Activated naive CD8-positive, alpha-beta T cell treated with anti-CD3 and anti-CD28 coated beads, Interleukin-2, amount 10 ng/mL, durations not matched to agents 7 days and 5 days (primary cell): ENCODE data around the gene CELA2A. TPM values are rescaled to one million over a fixed set of nuclear protein-coding genes. Genes with fewer than 3 reads are reported as not detected.
"Not testable (repeated sequence)": the region's sequence is repeated elsewhere in the genome, so short reads cannot be mapped to it uniquely, and the experiment has no call there.

Experiments used
- ATAC-seq: fragments of 150-1000 bp; cut with Tn5 transposase; one replicate; pipeline ENCODE4 v1.10.0; 2021; ENCODE audit warnings: low read depth, moderate library complexity
- POLR2A ChIA-PET: fragments of 350-600 bp; sonication (Branson Sonifier 250); formaldehyde crosslinking; loops from one replicate; lab custom pipeline; 2021; ENCODE audit warnings: antibody characterized with exemption; lab: Charles Lee
- DNase-seq: peaks from one replicate; pipeline ENCODE4 v3.0.0; 2021
- H3K27ac Mint-ChIP-seq: one replicate; pipeline ENCODE4 v1.8.0; 2022; ENCODE audit warnings: mild to moderate bottlenecking, mixed read lengths
- H3K27me3 Mint-ChIP-seq: one replicate; pipeline ENCODE4 v1.8.0; 2022; ENCODE audit warnings: mild to moderate bottlenecking, moderate library complexity, mixed read lengths
- H3K36me3 Mint-ChIP-seq: one replicate; pipeline ENCODE4 v1.8.0; 2021; ENCODE audit warnings: mild to moderate bottlenecking, mixed read lengths
- H3K4me1 Mint-ChIP-seq: one replicate; pipeline ENCODE4 v1.8.0; 2021; ENCODE audit warnings: mixed read lengths
- H3K4me3 Mint-ChIP-seq: one replicate; pipeline ENCODE4 v1.8.0; 2022; ENCODE audit warnings: mild to moderate bottlenecking, moderate library complexity, mixed read lengths
- H3K9me3 Mint-ChIP-seq: one replicate; pipeline ENCODE4 v1.8.0; 2021; ENCODE audit warnings: mixed read lengths
- total RNA-seq, 2 experiments: library from RNA; stranded (reverse); gene quantifications; one replicate each; pipeline ENCODE4 v1.2.3, GENCODE V29; 2021

Gene CELA2A
- total RNA-seq, 2 experiments from 2014 or later, result not detected

DNA sequence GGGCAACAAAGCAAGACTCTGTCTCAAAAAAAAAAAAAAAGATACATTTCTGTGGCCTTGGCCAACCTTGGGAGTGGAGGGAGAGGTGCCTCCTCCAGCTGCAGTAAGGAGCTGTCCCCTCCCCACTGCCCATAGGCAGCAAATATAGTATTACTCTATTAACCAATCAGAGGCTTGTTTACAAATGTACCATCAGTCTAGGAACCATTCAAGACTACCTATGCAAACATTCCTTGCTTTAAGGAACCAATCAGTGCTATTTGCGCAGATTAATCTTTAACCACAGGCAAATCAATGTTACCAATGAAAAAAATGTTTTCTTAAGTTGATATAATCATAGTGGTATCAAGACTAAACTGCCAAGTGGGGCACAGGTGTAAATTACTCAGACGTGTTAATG is 1.1 kb downstream of the CELA2A start:
- Mint-ChIP-seq H3K4me1 (no peaks in the 10 kb centered on the region), H3K36me3 (no peaks in the 10 kb centered on the region), H3K9me3 (no peaks in the 10 kb centered on the region), H3K27ac (no peak overlapping the region), H3K27me3 (peaks cover 2% of the 10 kb centered on the region), H3K4me3 (no peak overlapping the region)
- POLR2A ChIA-PET, result no interaction called here
- DNase-seq (no peak), ATAC-seq (no peak)

DNA sequence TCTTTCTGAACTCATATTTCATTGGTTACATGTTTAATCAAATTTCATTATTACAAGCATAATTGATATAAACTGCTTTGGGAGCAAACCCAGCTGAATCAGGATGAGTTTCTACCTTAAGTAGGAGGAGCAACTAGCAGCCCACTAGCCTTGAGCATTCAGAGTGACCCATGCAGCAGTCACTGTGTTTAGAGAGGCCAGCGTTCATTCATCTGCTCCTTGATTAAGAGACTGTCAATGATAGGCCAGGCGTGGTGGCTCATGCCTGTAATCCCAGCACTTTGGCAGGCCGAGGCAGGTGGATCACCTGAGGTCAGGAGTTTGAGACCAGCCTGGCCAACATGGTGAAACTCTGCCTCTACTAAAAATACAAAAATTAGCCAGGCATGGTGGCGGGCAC is 1.9 kb downstream of the CELA2A start:
- H3K27ac Mint-ChIP-seq, H3K36me3 Mint-ChIP-seq, POLR2A ChIA-PET, ATAC-seq, H3K27me3 Mint-ChIP-seq, H3K4me1 Mint-ChIP-seq, H3K4me3 Mint-ChIP-seq, H3K9me3 Mint-ChIP-seq, DNase-seq: not testable (repeated sequence)

DNA sequence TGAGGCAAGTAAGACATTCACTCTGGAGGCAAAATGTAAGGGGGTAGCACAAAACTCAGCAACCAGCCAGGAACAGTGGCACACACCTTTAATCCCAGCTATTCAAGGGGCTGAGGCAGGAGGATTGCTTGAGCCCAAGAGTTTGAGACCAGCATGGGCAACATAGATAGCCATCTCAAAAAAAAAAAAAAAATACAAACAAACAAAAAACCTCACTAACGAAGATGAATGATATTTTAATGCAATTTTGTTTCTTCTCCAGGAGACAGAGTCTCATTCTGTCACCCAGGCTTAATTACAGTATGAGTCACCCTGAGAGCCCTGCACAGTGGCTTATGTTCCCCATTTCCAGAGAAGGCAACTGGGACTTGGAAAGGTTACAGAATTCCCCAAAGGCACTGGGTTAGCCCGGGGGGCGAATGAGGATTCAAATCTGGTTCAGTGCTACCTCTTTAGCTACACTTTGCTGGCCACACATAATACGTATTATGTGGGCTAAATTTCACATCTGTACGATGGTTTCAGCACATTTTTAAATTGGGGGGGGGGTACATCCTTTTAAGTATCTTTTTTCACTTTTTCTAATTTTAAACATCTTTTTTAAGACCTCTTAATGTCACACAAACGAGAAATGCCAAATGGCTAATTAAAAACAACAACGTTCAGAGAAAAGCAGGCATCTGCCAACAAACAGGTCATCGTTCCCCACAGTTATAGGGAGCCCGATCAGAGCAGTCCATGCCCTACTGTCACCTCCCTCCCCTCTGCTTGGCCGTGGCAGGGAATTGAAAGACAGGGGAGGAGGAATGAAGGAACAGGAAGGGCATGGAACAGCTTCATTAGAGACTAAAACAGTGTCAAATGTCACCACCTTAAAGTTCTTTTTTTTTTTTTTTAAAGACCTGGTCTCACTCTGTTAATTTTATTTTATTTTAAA is 3.5 kb downstream of the CELA2A start:
- Mint-ChIP-seq H3K36me3 (no peaks in the 10 kb centered on the region), H3K9me3 (no peaks in the 10 kb centered on the region), H3K27ac (no peak overlapping the region), H3K4me3 (no peak overlapping the region), H3K27me3 (peaks cover 2% of the 10 kb centered on the region), H3K4me1 (no peaks in the 10 kb centered on the region)
- no peak for DNase-seq
- ATAC-seq, result no peak
- POLR2A ChIA-PET, result interaction anchor here (0.6 kb wide), 1 partner anchor 434 kb away, joined by 4 read pairs; no protein-coding TSS in a partner anchor

DNA sequence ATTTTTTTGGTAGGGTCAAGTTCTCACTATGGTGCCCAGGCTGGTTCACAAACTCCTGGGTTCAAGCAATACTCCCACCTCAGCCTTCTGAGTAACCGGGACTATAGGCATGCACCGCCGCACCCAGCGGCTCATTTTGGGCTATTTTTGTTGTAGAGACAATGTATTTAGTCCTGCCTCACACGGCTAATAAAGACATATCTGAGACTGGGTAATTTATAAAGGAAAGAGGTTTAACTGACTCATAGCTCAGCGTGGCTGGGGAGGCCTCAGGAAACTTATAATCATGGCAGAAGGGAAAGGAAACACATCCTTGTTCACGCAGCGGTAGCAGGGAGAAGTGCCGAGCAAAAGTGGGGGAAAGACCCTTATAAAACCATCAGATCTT is 4.2 kb downstream of the CELA2A start:
- Mint-ChIP-seq H3K9me3 (no peaks in the 10 kb centered on the region), H3K4me3 (no peak overlapping the region), H3K36me3 (no peaks in the 10 kb centered on the region), H3K27me3 (peaks cover 2% of the 10 kb centered on the region), H3K27ac (no peak overlapping the region), H3K4me1 (no peaks in the 10 kb centered on the region)
- DNase-seq (no peak), ATAC-seq (no peak)
- POLR2A ChIA-PET, result no interaction called here

DNA sequence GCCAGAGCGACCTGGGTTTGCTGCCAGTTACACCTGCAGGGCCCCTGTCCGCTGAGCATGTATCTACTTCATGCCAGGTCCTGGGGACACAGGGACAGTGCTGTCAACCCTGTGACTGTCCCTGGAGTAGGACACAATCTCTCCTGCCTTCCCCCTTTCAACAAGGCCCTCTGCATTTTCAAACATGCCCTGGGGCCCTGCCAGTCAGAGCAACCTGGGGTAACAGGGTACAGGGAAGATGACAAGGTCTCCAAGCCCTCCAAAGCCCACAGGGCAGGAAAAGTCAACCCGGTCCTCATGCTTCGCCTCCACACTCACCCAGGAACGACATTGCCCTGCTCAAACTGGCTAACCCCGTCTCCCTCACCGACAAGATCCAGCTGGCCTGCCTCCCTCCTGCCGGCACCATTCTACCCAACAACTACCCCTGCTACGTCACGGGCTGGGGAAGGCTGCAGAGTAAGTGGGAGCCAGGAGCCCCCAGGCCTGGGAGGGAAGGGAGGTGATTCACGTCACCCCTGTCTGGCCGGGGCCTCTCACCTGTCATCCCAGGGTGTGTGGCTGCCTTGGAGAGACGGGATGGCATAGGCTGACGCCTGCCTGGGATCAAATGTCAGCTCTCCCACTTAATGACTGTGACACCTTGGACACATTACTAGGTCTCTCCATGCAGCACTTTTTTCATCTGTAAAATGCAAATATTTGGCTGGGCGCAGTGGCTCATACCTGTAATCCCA is 6.7 kb downstream of the CELA2A start:
- POLR2A ChIA-PET, H3K27ac Mint-ChIP-seq, H3K4me1 Mint-ChIP-seq, H3K36me3 Mint-ChIP-seq, DNase-seq, H3K4me3 Mint-ChIP-seq, H3K9me3 Mint-ChIP-seq, H3K27me3 Mint-ChIP-seq, ATAC-seq: not testable (repeated sequence)

DNA sequence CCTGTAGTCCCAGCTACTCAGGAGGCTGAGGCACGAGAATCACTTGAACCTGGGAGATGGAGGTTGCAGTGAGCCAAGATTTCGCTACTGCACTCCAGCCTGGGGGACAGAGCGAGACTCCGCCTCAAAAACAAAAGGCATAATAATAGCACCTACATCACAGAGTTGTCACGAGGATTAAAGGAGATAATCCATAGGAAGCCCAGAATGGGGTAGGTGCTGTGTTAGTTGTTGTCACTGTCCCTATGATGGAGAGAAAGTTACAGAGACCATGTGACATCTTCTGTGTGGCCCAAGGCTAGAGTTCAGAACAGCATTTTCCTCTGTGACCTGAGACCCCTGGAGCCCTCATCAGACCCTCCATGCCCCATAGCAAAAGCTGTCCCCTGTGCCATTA is 7.4 kb downstream of the CELA2A start:
- H3K36me3 Mint-ChIP-seq, H3K9me3 Mint-ChIP-seq, H3K4me1 Mint-ChIP-seq, POLR2A ChIA-PET, H3K27me3 Mint-ChIP-seq, DNase-seq, H3K4me3 Mint-ChIP-seq, ATAC-seq, H3K27ac Mint-ChIP-seq: not testable (repeated sequence)

GRCh38 chr1:15465674-15466073 is 9.1 kb downstream of the CELA2A start:
- POLR2A ChIA-PET, result no interaction called here
- Mint-ChIP-seq H3K9me3 (no peaks in the 10 kb centered on the region), H3K4me1 (no peaks in the 10 kb centered on the region), H3K36me3 (no peaks in the 10 kb centered on the region), H3K27ac (no peak overlapping the region), H3K27me3 (peaks cover 2% of the 10 kb centered on the region), H3K4me3 (no peak overlapping the region)
- no peak for ATAC-seq
- DNase-seq, result no peak

DNA sequence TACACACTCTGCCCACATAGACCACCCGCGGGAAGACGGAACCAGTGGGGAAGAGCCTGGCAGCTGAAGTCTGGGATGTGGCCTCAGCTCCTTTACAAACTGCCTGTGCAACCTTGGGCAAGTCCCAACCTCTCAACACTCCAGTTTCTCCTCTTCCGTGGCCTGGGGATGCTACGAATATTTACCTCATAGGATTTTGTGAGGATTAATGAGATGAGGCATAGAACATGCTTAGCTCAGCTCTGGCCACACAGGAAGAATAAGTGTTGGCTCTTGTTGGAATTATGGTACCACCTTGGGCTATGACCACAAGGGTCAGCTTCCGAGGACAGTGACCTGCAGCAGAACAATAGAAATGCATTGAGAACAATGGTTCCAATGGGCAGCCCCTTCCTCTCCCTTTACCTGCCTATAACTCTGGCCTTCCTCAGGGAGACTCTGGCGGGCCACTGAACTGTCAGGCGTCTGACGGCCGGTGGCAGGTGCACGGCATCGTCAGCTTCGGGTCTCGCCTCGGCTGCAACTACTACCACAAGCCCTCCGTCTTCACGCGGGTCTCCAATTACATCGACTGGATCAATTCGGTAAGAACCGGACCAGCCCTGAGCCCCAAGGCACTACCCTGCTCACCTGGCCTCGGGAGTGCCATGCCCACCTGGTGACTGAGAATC is 10.6 kb downstream of the CELA2A start:
- not testable (repeated sequence) for DNase-seq, H3K9me3 Mint-ChIP-seq, H3K4me3 Mint-ChIP-seq, H3K27me3 Mint-ChIP-seq, ATAC-seq, H3K4me1 Mint-ChIP-seq, H3K27ac Mint-ChIP-seq, H3K36me3 Mint-ChIP-seq
- POLR2A ChIA-PET, result interaction anchor here (0.7 kb wide), 1 partner anchor 1386 kb away, joined by 5 read pairs; no protein-coding TSS in a partner anchor

DNA sequence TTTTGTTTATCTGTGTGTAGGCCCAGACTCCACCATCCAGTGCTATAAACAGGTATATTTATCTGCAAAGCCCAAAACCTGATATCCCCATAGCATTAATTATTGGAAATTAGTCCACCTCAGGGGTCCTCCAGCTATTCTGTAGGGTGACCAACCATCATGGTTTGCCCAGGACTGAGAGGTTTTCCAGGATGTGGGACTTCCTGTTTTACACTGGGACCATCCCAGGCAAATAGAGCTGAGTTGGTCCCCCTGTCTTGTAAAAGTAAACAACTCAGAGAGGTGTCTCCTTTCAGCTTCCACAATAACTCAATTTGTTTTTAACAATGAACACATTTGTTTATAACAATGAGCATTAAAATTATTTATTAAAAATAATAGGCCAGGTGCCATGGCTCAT is 11.6 kb downstream of the CELA2A start:
- Mint-ChIP-seq H3K36me3 (no peaks in the 10 kb centered on the region), H3K4me3 (no peak overlapping the region), H3K27me3 (peaks cover 2% of the 10 kb centered on the region), H3K27ac (no peak overlapping the region), H3K4me1 (no peaks in the 10 kb centered on the region), H3K9me3 (no peaks in the 10 kb centered on the region)
- POLR2A ChIA-PET, result interaction anchor here (0.7 kb wide), 1 partner anchor 1387 kb away, joined by 5 read pairs; no protein-coding TSS in a partner anchor
- ATAC-seq (no peak), DNase-seq (no peak)

DNA sequence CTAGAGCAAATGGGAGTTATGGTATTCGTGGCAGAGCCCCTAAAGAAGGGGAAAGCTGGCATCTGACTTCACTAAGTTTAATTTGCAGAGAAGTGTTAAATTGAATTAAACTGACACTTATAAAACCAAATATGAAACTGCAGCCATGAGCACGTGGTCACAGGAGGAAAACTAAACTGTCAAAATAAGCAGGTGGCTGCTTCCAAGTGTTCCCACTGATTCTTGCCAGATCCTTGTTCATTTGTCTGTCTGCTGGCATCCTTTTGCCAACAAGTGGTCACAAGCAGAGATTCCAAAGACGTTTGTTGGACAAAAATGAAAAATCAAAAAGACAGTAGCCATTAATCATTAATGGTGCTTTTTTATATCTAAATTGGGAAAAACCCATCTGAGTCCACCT is 12.8 kb downstream of the CELA2A start:
- Mint-ChIP-seq H3K4me1 (no peaks in the 10 kb centered on the region), H3K4me3 (no peak overlapping the region), H3K27ac (no peak overlapping the region)

GRCh38 chr1:15469821-15470448 is 13.4 kb downstream of the CELA2A start:
- H3K4me1 Mint-ChIP-seq, DNase-seq, H3K4me3 Mint-ChIP-seq, H3K27ac Mint-ChIP-seq, ATAC-seq, POLR2A ChIA-PET, H3K27me3 Mint-ChIP-seq, H3K9me3 Mint-ChIP-seq, H3K36me3 Mint-ChIP-seq: not testable (repeated sequence)

More for the DNA sequence above, 12.8 kb downstream of the CELA2A start:
- POLR2A ChIA-PET, result no interaction called here
- no peaks in the 10 kb centered on the region for H3K36me3 Mint-ChIP-seq
- no peak for DNase-seq
- no peak for ATAC-seq
- H3K9me3 Mint-ChIP-seq, result no peaks in the 10 kb centered on the region
- H3K27me3 Mint-ChIP-seq, result peaks cover 2% of the 10 kb centered on the region

DNA sequence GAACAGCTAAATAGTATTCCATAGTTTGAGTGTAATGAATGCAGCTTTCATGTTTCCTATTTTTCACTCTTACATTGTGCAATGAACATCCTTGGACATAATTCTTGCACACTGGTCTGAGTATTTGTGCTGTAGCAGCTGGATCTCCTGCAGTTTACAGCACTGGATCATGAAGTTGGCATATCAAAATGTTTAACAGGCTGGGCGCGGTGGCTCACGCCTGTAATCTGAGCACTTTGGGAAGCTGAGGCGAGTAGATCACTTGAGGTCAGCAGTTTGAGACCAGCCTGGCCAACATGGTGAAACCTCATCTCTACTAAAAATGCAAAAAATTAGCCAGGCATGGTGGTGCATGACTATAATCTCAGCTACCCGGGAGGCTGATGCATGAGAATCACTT is 14.5 kb downstream of the CELA2A start:
- H3K4me1 Mint-ChIP-seq, DNase-seq, ATAC-seq, H3K27ac Mint-ChIP-seq, H3K9me3 Mint-ChIP-seq, H3K4me3 Mint-ChIP-seq, H3K36me3 Mint-ChIP-seq, H3K27me3 Mint-ChIP-seq, POLR2A ChIA-PET: not testable (repeated sequence)

GRCh38 chr1:15471723-15472122 is 15.2 kb downstream of the CELA2A start:
- H3K4me3 Mint-ChIP-seq, DNase-seq, H3K27ac Mint-ChIP-seq, H3K4me1 Mint-ChIP-seq, H3K9me3 Mint-ChIP-seq, H3K36me3 Mint-ChIP-seq, POLR2A ChIA-PET, H3K27me3 Mint-ChIP-seq, ATAC-seq: not testable (repeated sequence)
